AG10803 (cell line): ENCODE measurements around the gene NET1.
A peak's percentile ranks its signal among the peaks of the same experiment; 100 is the strongest.
"Not testable (repeated sequence)": the region's sequence is repeated elsewhere in the genome, so short reads cannot be mapped to it uniquely, and the experiment has no call there.

Experiments
- DNase-seq: peaks from one replicate; pipeline ENCODE4 v3.0.0; 2010; ENCODE audit warnings: low read depth
- H3K4me3 ChIP-seq: 2 replicates; pipeline ENCODE4 v1.5.1; 2011; ENCODE audit warnings: mild to moderate bottlenecking, low read length, control low read depth
- CTCF ChIP-seq: conservative IDR thresholded peaks from 2 replicates; pipeline ENCODE4 v1.5.1; 2011; ENCODE audit warnings: mild to moderate bottlenecking, low read length, control low read depth, inconsistent platforms

Gene NET1

GRCh38 chr10:5470062-5470751, 57.9 kb downstream of the NET1 start:
- no peak for DNase-seq
- TF ChIP-seq CTCF: no peak
- no peak overlapping the region for H3K4me3 ChIP-seq

GRCh38 chr10:5474642-5475041, 62.3 kb downstream of the NET1 start:
- DNase-seq: peak; percentile 22
- H3K4me3 ChIP-seq: not testable (repeated sequence)

GRCh38 chr10:5475088-5475487, 62.7 kb downstream of the NET1 start:
- not testable (repeated sequence) for DNase-seq, H3K4me3 ChIP-seq

- not testable (repeated sequence) for H3K4me3 ChIP-seq, DNase-seq
These were observed 63.8 kb downstream of the NET1 start for GRCh38 chr10:5475974-5476807.

GRCh38 chr10:5476918-5477525, 64.7 kb downstream of the NET1 start:
- H3K4me3 ChIP-seq: no peak overlapping the region
- no peak for TF ChIP-seq CTCF
- DNase-seq: no peak

GRCh38 chr10:5477948-5478693, 65.8 kb downstream of the NET1 start:
- H3K4me3 ChIP-seq: no peak overlapping the region
- no peak for DNase-seq
- TF ChIP-seq CTCF: no peak

- DNase-seq: no peak
- H3K4me3 ChIP-seq: no peak overlapping the region
- no peak for TF ChIP-seq CTCF
These were observed 66.4 kb downstream of the NET1 start for GRCh38 chr10:5478694-5479305.

GRCh38 chr10:5479481-5480161, 67.3 kb downstream of the NET1 start:
- no peak overlapping the region for H3K4me3 ChIP-seq
- DNase-seq: no peak
- TF ChIP-seq CTCF: no peak
